GM23248 (cell line): ENCODE results near the gene F2RL2. TPM values are rescaled to one million over a fixed set of nuclear protein-coding genes. Genes with fewer than 3 reads are reported as not detected.
A peak's percentile ranks its signal among the peaks of the same experiment; 100 is the strongest.

Experiments
- DNase-seq: peaks from one replicate; pipeline ENCODE4 v3.0.0-alpha.2; 2015
- H2AFZ ChIP-seq: fragments of 200-600 bp; sonication (generic); 2 replicates; pipeline ENCODE4 v1.6.1; 2016; ENCODE audit warnings: antibody characterized with exemption
- H3F3A ChIP-seq: fragments of 200-600 bp; sonication (generic); 2 replicates; pipeline ENCODE4 v1.6.1; 2016; ENCODE audit warnings: mild to moderate bottlenecking, antibody characterized with exemption, mixed run types; ENCODE audit not compliant: insufficient read depth
- H3K27ac ChIP-seq: fragments of 200-600 bp; sonication (generic); 2 replicates; pipeline ENCODE4 v1.5.1; 2016; ENCODE audit warnings: mild to moderate bottlenecking
- H3K27me3 ChIP-seq: fragments of 200-600 bp; sonication (generic); replicated peaks from 2 replicates; pipeline ENCODE4 v1.6.1; 2016; ENCODE audit warnings: mild to moderate bottlenecking; ENCODE audit not compliant: insufficient read depth
- H3K36me3 ChIP-seq: fragments of 200-600 bp; sonication (generic); 2 replicates; pipeline ENCODE4 v1.6.1; 2016; ENCODE audit warnings: low read depth, mild to moderate bottlenecking
- H3K4me1 ChIP-seq: fragments of 200-600 bp; sonication (generic); 2 replicates; pipeline ENCODE4 v1.6.1; 2016; ENCODE audit warnings: mild to moderate bottlenecking; ENCODE audit not compliant: insufficient read depth
- H3K4me2 ChIP-seq: fragments of 200-600 bp; sonication (generic); one replicate; pipeline ENCODE4 v1.6.1; 2016; ENCODE audit warnings: mild to moderate bottlenecking; ENCODE audit not compliant: unreplicated experiment
- H3K4me3 ChIP-seq: fragments of 200-600 bp; sonication (generic); 2 replicates; pipeline ENCODE4 v1.5.1; 2016; ENCODE audit warnings: mild to moderate bottlenecking
- H3K79me2 ChIP-seq: fragments of 200-600 bp; sonication (generic); 2 replicates; pipeline ENCODE4 v1.6.1; 2016; ENCODE audit warnings: mild to moderate bottlenecking; ENCODE audit not compliant: insufficient read depth
- H3K9ac ChIP-seq: fragments of 200-600 bp; sonication (generic); 2 replicates; pipeline ENCODE4 v1.6.1; 2016; ENCODE audit warnings: mild to moderate bottlenecking
- H3K9me2 ChIP-seq: fragments of 200-600 bp; sonication (generic); 2 replicates; pipeline ENCODE4 v1.6.1; 2016; ENCODE audit warnings: mixed run types, mild to moderate bottlenecking, moderate library complexity; ENCODE audit not compliant: insufficient read depth
- H3K9me3 ChIP-seq: fragments of 200-600 bp; sonication (generic); one replicate; pipeline ENCODE4 v1.6.1; 2017; ENCODE audit warnings: low read depth
- H4K20me1 ChIP-seq: fragments of 200-600 bp; sonication (generic); 2 replicates; pipeline ENCODE4 v1.6.0; 2016; ENCODE audit not compliant: insufficient read depth
- EZH2 ChIP-seq: fragments of 200-600 bp; sonication (generic); IDR thresholded peaks from 2 replicates; pipeline ENCODE4 v1.6.1; 2018; ENCODE audit warnings: antibody characterized with exemption, mild to moderate bottlenecking; ENCODE audit not compliant: insufficient read depth, poor library complexity, severe bottlenecking
- EZH2phosphoT487 ChIP-seq: fragments of 200-600 bp; sonication (generic); IDR thresholded peaks from 2 replicates; pipeline ENCODE4 v1.6.1; 2018; ENCODE audit warnings: antibody characterized with exemption, moderate library complexity, mild to moderate bottlenecking, low read depth; ENCODE audit not compliant: insufficient read depth
- WGBS, 2 experiments: methylation state at CpG; one replicate each; pipeline ENCODE4 v1.1.6; 2015 to 2017; ENCODE audit warnings: low lambda C conversion rate in 2 of 2, low coverage in 1 of 2; ENCODE audit errors: missing lambda C conversion rate in 2 of 2; 5-methylcytosine and 5-hydroxymethylcytosine counted together
- in situ Hi-C: fragments of 300-500 bp; cut with MboI; formaldehyde crosslinking; loops from 2 replicates; pipeline ENCODE4 v1.15.0; 2020
- polyA plus RNA-seq: library from polyadenylated mRNA; unstranded; fragments of >200 nt; fragmentation: Nextera tagmentation; extraction: Ambion mirVana; gene quantifications from 2 replicates; pipeline ENCODE4 v1.2.1, GENCODE V29; 2016
- total RNA-seq: library from RNA; depleted of rRNA; stranded (reverse); fragments of >200 nt; shearing (Covaris generic); gene quantifications from 2 replicates; pipeline ENCODE4 v1.2.3, GENCODE V29; 2014

The F2RL2 gene
- total and polyA plus RNA-seq, 2 experiments from 2014 or later, result not detected

- DNase-seq, result no peak
- Histone ChIP-seq H3K4me1 (no peaks in the 10 kb centered on the region), H3K4me2 (no peak overlapping the region), H2AFZ (no peak overlapping the region), H3K27ac (no peak overlapping the region), H3F3A (no peaks in the 10 kb centered on the region), H3K9ac (no peak overlapping the region), H3K9me2 (no peaks in the 10 kb centered on the region), H3K9me3 (no peaks in the 10 kb centered on the region), H4K20me1 (no peaks in the 10 kb centered on the region), H3K27me3 (peaks cover 24% of the 10 kb centered on the region), H3K4me3 (no peak overlapping the region), H3K79me2 (no peaks in the 10 kb centered on the region), H3K36me3 (no peaks in the 10 kb centered on the region)
- in situ Hi-C loops, result no loop called here
- TF ChIP-seq EZH2phosphoT487 (no peak), EZH2 (no peak)
Observed at GRCh38 chr5:76643371-76643770, 20.2 kb upstream of the F2RL2 start.

- Histone ChIP-seq H3K9me3 (no peaks in the 10 kb centered on the region), H3K27me3 (peaks cover 30% of the 10 kb centered on the region), H3K9ac (no peak overlapping the region), H3K36me3 (no peaks in the 10 kb centered on the region), H3K4me2 (no peak overlapping the region), H3K4me1 (no peaks in the 10 kb centered on the region), H3K9me2 (no peaks in the 10 kb centered on the region), H2AFZ (no peak overlapping the region), H4K20me1 (no peaks in the 10 kb centered on the region), H3K4me3 (no peak overlapping the region), H3K27ac (no peak overlapping the region), H3K79me2 (no peaks in the 10 kb centered on the region), H3F3A (no peaks in the 10 kb centered on the region)
- DNase-seq, result no peak
- in situ Hi-C loops, result no loop called here
- WGBS, 2 experiments, result 93 to 96% methylated on average over 6 of the region's 6 CpGs
- no peak for TF ChIP-seq EZH2
- no peak for TF ChIP-seq EZH2phosphoT487
Observed at GRCh38 chr5:76642390-76643040, 19.3 kb upstream of the F2RL2 start.

- Histone ChIP-seq H3K27ac (no peak overlapping the region), H3K9me2 (no peaks in the 10 kb centered on the region), H3F3A (no peaks in the 10 kb centered on the region), H3K9ac (no peak overlapping the region), H3K79me2 (no peaks in the 10 kb centered on the region), H3K4me2 (no peak overlapping the region), H3K4me1 (no peaks in the 10 kb centered on the region), H3K9me3 (no peaks in the 10 kb centered on the region), H3K36me3 (no peaks in the 10 kb centered on the region), H2AFZ (no peak overlapping the region), H3K4me3 (no peak overlapping the region), H4K20me1 (no peaks in the 10 kb centered on the region), H3K27me3 (peaks cover 37% of the 10 kb centered on the region)
- TF ChIP-seq EZH2phosphoT487 (no peak), EZH2 (no peak)
- in situ Hi-C loops, result no loop called here
- WGBS, 2 experiments, result 0 to 5% methylated on average over 1 of the region's 1 CpG
- peak; percentile 74 for DNase-seq
Observed at GRCh38 chr5:76641514-76642120, 18.4 kb upstream of the F2RL2 start.

- Histone ChIP-seq H3K27ac (no peak overlapping the region), H3F3A (no peaks in the 10 kb centered on the region), H3K27me3 (peaks cover 48% of the 10 kb centered on the region), H3K4me2 (no peak overlapping the region), H3K4me3 (no peak overlapping the region), H2AFZ (no peak overlapping the region), H3K9me2 (no peaks in the 10 kb centered on the region), H3K9me3 (no peaks in the 10 kb centered on the region), H3K4me1 (no peaks in the 10 kb centered on the region), H3K79me2 (no peaks in the 10 kb centered on the region), H3K9ac (no peak overlapping the region), H3K36me3 (no peaks in the 10 kb centered on the region), H4K20me1 (no peaks in the 10 kb centered on the region)
- WGBS, 2 experiments, result 91 to 100% methylated on average over 1 of the region's 1 CpG
- TF ChIP-seq EZH2phosphoT487 (no peak), EZH2 (no peak)
- in situ Hi-C loops, result no loop called here
- no peak for DNase-seq
Observed at GRCh38 chr5:76638479-76638878, 15.3 kb upstream of the F2RL2 start.

GRCh38 chr5:76637490-76637889 lies 14.3 kb upstream of the F2RL2 start:
- H3K27me3 ChIP-seq, result peaks cover 48% of the 10 kb centered on the region
- no peak overlapping the region for H3K27ac ChIP-seq
- H3K9ac ChIP-seq, result no peak overlapping the region
- H4K20me1 ChIP-seq, result no peaks in the 10 kb centered on the region
- TF ChIP-seq EZH2 (no peak), EZH2phosphoT487 (no peak)
- no peak for DNase-seq
- in situ Hi-C loops, result no loop called here
- no peaks in the 10 kb centered on the region for H3K9me2 ChIP-seq
- no peak overlapping the region for H2AFZ ChIP-seq
- H3K36me3 ChIP-seq, result no peaks in the 10 kb centered on the region
- no peaks in the 10 kb centered on the region for H3K9me3 ChIP-seq
- no peaks in the 10 kb centered on the region for H3K4me1 ChIP-seq
- no peak overlapping the region for H3K4me3 ChIP-seq
- WGBS, 2 experiments, result 80% methylated on average over 2 of the region's 2 CpGs
- H3F3A ChIP-seq, result no peaks in the 10 kb centered on the region
- no peak overlapping the region for H3K4me2 ChIP-seq
- H3K79me2 ChIP-seq, result no peaks in the 10 kb centered on the region
